Hippocampal formation (tissue), 2 donors: Measurements from ENCODE around the gene SCYGR8.
A peak's percentile ranks its signal among the peaks of the same experiment; 100 is the strongest.

Source experiments
- DNase-seq, 2 donors: peaks; one replicate each; lab custom pipeline; 2025; lab: John Stamatoyannopoulos, UW

SCYGR8 gene

DNA sequence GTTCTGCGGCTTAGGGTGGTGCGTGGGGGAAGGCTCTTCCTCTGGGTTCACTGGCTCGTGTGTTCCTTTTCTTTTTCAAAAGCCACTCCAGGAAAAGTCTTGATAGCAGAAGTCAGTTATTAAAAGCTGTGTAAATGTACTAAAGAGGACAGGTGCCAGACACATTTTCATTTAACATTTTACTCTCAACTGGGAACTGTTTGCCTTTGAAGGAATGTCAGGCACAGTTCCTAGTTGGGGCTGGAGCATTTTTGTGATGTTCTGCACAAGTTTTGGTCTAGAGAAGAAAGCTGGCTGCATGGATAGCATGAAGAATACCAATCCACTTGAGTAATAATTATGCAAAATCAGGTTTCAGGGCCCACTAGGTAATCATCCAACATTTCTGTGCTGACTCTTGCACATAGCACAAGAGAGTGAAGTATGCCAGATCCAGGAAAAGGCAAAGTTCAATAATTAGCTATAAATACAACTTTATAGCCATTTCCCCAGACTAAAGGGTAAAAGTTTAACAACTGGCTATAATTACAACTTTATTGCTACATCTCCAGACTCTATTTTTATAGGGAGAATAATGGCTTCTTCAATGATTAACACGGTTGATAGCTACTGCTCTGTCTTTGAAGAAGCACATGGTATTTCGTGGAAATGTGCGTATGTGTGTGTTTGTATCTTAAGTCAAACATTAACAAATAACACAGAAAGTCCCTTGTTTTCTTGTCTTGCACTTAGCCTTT is 16.2 kb downstream of the SCYGR8 start:
- no peak for DNase-seq

DNA sequence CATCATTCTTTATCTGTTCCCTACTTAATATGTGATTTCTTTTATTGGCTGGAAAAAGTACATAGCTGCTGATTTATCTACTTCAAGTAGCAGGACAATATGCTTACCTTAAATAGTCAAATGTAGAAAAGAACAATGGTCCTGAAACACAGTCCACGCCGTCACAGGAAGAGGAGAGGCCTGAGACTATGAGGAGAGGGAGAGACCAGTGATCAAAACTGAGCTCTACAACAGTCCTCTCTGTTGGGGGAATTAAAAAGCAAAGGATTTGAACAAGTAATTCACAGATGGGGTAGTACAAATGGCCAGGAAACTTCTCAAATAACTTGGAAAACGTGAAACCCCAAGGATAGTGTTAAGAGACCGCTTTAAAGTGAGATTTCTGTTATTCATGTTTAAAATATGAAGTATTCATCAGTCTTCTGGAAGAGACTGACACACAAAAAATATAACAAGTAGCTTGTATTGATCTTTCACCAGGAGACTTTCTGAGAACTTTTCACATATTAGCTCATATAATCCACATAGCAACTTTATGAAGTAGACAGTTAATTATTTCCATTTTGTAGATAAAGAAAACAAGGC is 20.2 kb downstream of the SCYGR8 start:
- no peak for DNase-seq

DNA sequence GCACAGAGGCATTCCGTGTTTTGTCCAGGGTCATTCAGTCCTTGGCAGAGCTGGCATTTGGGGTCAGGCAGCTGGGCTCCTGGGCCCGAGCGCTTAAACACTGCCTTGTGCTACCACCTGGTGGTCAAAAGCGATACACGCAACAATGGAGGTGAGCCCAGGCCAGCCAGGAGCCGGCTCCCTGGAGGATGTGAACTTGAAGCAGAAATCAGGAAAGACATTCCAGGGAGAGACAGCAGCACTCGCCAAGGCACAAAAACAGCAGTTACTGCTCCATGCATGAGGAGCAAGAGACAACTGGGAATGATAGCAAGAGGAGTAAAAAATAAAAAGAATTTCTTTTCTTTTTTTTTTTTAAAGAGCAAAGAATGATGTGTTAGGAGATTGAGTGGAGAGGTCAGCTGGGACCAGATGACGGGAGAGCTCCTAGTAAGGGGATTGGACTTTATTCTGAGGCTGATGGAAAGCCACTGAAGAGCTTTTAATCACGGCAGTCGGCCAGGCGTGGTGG is 20.7 kb downstream of the SCYGR8 start:
- DNase-seq: peak; percentile 45 to 82

DNA sequence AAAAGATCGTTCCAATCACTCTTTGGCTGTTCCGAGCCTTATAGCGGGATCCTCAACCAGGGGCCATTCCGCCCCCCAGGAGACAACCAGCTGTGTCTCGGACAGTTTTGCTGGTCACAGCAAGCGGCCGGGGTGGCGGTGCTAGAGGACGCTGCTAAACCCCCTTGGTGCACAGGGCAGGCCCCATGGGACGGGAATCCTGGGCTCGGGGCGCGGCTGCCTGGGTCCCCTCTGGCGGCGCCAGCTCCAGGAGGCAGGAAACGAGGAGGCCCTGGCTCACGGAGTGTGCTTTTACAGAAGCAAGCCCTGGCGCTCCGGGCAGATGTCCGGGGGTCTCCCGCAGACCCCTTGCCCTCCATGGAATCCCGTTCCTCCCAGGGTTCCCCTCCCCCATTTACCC is 22.1 kb downstream of the SCYGR8 start:
- DNase-seq: no peak

DNA sequence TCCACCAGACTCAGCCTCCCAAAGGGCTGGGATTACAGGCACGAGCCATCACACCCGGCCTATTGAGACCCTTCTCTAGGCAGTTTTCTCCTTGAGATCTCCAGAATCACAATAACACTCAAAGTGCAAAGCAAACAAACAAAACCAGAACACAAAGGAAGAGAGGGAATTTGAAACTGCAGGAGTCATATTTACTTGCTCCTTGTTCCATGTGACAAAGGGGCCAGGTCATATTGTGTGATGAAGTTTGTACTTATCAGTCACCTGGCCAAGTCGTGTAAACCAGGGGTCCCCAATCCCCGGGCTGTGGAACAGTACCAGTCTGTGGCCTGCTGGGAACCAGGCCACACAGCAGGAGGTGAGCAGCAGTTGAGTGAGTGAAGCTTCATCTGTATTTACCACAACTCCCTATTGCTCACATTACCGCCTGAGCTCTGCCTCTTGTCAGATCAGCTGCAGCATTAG is 26.5 kb downstream of the SCYGR8 start:
- DNase-seq: no peak

DNA sequence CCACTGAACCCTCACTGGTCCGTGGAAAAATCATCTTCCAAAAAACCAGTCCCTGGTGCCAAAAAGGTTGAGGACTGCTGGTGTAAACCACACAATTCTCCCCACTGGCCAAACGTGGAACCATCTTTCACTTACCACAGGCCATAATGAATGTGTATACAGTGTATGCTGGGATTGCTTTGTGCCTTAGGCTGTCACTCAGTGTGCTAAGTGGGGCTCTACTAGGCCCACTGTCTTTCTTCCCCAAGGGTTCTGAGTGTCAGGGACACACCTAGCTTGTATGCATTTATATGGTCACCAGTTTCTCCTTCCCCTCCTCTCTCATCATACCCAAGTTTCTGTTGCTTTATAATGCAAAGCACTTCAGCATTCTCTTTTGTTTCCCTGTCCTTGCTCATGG is 27.2 kb downstream of the SCYGR8 start:
- no peak for DNase-seq

DNA sequence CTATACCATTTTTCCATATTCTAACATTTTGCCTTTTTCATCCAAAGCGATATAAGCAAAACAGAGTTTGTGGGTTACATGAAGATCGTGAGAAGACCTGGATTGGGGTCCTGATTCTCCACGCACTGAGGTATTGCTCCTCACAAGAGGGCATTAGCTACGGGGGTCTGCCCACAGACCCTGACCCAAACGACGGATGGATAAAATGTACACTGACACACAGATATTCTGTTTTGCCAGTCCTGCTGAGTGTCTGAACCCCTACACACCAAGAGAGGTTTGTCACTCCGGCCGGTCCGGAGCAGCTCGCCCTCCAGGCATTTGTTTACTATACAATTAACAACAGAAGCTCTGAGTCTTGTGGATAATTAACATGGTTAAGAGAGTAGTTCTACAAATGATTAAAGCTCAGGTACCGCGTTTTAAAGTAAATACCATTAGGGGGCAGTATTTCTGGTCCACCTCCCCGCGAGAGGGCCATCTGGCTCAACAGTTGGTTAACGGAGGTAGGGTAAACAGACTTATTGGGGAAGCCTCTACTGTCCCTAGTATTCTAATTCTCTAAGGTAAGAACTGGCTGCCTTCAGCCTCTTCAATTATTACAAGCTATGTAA is 28.4 kb downstream of the SCYGR8 start:
- DNase-seq: no peak

DNA sequence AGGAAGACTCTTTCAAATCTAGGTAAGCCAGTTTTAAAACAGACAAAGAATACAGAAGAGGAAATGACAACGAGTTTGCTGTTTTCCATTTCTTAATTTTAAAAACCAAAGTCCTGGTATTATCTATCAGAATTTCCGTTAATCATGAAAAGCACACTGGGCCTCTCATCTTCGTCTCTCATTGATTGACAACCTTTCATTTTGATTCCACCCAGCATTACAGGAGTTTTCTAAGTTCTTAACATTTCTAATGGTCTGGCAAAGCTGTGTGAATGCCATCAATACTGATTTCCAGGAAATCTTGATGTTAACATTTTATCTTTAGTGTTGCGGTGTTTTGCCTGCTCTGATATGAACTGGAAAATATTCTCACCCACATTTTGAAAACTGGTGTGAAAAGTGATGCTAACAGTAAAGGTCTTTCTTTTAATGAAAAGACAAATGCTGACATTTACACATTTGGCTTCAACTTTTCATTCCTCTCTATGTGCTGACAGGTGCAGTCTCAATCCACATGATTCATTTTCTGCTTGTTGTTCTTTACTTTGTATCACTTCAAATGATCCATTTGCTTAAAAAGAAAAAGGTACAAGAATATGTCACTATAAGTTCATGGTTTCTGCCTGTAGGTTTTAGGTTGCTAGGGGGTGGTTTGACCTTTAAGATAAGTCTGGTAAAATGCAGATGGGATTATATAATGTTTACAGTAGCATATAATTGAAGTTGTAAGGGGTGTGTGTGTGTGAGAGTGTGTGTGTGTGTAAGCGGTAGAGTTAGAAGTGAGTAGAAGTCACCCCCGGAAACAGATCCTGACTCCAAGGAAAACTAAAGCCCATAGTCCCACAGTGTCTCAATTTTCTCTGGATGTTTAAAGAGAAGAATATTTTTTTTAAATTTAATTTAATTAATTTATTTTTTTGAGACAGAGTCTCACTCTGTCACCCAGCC is 29.5 kb downstream of the SCYGR8 start:
- DNase-seq: no peak

DNA sequence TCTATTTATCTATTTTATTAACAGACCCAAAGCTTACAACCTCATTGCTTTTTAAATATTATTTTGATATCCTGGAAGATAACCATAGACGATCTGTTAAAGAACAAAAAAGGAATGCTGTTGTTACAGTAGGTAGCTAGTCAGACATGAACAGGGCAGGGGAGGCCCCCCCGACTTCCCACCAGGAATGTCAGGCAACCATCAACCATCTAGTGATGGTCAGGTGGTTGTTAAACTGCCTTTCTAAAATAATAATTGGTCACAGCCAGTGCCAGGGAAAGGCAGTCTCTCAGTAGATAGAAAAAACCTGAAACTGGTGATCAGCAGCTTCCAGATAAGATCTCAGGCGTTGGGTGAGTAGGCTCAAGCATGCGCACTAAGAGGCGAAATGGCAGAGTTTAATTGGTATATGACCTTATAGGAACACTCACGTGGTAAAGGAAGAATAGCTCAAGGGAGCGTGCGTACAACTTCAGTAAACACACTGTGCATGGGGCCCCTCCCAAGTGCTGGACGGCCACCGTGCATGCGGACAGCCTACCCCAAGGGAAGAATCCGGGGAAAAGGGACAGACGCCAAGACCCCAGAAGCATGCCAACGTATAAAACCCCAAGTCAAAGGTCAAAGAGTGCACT is 35.4 kb downstream of the SCYGR8 start:
- no peak for DNase-seq

DNA sequence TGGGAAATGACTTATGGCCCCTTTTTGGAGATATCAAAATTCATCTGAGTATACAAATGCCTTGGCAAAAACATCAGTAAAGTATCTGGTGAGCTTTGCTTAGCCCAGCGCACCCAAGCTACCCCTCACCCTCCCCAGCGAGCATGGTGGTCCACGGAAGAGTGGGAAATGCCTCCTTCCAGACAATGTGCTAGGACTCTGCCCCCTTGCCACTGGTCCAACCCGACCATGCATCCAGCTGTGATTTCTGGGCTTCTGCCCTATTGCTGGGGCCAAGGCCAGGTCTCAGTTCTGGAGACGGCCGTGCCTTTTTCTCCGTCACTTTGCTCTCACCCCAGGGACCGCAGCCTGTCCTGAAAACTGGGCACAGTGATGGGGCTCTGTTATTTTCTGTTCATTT is 36.1 kb downstream of the SCYGR8 start:
- no peak for DNase-seq

DNA sequence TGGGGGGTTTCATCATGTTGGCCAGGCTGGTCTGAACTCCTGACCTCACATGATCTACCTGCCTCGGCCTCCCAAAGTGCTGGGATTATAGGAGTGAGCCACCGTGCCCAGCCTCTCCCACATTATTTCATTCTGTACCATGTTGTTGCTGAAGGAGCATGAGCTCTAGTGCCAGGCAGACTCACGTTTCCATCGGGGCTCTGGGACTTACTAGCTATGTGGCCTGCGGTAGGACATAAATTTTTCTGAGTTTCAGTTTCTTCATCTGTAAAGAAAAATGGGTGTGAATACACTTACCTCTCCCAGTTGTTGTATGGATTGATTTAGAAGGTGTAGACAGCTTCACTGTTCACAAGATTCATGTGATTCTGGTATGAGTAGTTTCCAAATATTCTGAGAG is 37.1 kb downstream of the SCYGR8 start:
- no peak for DNase-seq

DNA sequence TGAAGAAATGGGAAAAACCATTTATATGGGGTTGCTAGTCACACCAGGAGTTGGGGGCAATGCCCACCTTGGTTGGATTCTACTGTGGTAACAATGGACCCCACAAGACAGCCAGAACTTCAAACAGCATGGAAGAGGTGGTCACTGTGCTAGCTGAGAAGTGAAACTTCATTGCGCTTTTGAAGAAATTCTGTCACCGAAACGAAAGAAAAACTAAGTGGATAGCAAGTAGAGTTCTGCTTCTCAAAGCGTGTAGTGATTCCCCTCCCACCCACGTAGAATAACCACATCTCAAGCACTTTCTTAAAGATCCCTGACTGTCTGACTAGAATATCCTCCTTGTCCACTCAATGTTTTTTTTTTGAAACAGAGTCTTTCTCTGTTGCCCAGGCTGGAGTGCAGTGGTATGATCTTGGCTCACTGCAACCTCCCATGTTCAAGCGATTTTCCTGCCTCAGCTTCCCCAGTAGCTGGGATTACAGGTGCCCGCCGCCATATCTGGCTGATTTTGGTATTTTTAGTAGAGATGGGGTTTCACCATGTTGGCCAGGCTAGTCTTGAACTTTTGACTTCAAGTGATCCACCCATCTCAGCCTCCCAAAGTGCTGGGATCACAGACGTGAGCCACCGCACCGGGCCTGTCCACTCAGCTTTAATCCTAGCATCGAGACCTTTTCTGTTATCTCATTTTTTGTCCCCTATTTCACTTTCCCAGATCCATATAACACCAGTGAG is 37.9 kb downstream of the SCYGR8 start:
- DNase-seq: peak in 1 of 2 donors; percentile 16

DNA sequence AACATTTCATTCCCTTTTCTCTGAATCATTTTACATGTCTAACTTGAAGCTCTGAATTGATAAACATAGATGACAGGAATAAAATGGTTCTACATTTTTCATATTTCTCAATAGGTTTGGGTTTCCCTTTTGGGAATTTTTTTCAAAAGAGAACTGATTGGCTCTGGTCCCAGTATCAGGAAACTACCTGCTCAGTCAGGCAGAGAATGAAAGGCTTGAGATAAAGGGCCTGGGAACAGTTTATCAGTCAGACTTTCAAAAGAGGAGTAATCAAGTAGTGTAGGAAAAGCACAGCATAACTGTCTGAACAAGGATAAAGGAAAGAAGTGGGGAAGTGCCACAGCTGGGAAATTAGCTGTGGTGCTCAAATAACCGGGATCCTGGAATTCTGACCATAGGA is 39.6 kb downstream of the SCYGR8 start:
- DNase-seq: no peak

DNA sequence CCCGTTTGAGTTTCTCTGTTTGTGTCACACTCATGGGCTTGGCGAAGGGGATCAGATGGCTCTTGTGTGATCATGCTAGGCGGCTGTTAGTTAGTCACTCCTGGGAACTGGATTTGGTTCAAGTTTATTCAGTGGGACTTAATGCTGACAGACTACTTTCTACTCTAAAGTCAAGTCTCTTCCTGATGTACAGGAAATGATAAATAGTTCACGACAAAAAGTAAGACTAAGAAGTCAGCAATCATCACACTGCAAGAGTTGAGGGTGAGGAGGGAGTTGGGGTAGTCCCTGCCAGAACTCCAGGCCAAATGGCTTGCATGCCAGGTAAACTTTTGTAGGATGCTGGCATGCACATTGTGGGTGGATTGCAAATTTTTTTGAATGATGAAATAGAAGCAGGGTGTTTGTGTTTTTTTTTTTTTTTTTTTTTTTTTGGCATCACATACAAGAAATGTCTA is 42.9 kb downstream of the SCYGR8 start:
- no peak for DNase-seq

DNA sequence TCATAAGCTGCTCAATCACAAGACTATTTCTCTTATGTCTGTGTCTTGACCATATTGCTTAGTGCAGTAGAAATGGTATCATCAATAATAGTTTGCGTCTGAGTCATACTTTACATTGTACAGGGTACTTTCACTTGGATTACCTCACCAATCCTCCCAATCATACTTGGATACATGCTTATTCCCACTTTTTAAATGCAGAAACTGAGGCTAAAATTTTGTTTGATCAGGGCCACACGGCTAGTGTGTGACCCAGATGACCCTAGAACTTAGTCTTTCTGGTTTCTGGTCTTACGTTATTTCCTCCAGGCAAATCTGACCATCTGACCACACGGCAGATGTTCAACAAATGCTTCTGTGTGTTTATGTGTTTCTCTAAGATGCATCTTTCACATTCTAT is 44.1 kb downstream of the SCYGR8 start:
- DNase-seq: no peak

DNA sequence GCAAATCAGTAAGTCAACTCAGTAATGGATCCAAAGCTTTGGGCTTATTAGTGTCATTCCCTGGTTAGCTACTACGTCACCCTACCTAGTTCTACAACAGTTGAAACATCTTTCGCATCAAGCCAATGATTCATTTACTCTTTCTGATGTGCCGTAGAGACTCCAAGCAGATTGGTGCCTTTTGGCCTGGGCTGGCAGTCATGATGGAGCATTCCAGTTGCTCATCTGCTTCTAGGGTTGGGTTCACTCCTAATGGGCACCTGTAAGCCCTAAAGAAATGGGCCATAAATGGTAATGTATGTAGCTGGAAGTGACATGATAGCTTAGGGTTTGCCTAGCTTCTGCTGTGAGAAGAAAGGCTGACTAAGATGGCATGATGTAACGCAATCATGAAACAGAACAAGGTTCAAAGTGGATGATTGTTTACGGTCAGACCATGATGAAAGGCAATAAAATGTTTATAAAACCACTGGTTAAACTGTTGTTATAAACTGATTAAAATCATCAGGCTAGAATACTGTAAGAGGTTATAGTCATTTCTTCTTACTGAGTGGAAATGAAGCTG is 47.5 kb downstream of the SCYGR8 start:
- no peak for DNase-seq
